HG03097 (cell line): ENCODE data around the gene KSR1.

Source experiments
- ATAC-seq: cut with Tn5 transposase; IDR thresholded peaks from one replicate; pipeline ENCODE4 v1.9.1; 2021; ENCODE audit not compliant: unreplicated experiment, low FRiP score

Gene KSR1

GRCh38 chr17:27601069-27601974 is 145.1 kb downstream of the KSR1 start:
- no peak for ATAC-seq

GRCh38 chr17:27601975-27602302 is 145.7 kb downstream of the KSR1 start:
- ATAC-seq: no peak

- no peak for ATAC-seq
Observed at GRCh38 chr17:27602721-27603420, 146.6 kb downstream of the KSR1 start.

- no peak for ATAC-seq
Observed at GRCh38 chr17:27603421-27603770, 147.1 kb downstream of the KSR1 start.

GRCh38 chr17:27603880-27604794 is 147.9 kb downstream of the KSR1 start:
- no peak for ATAC-seq

- no peak for ATAC-seq
Observed at GRCh38 chr17:27605409-27605808, 149.2 kb downstream of the KSR1 start.

- no peak for ATAC-seq
Observed at GRCh38 chr17:27607521-27608091, 151.4 kb downstream of the KSR1 start.

GRCh38 chr17:27608328-27609230 is 152.3 kb downstream of the KSR1 start:
- ATAC-seq: no peak

GRCh38 chr17:27609611-27610303 is 153.5 kb downstream of the KSR1 start:
- ATAC-seq: no peak

GRCh38 chr17:27610304-27610677 is 154.0 kb downstream of the KSR1 start:
- no peak for ATAC-seq

GRCh38 chr17:27612160-27612770 is 156.0 kb downstream of the KSR1 start:
- no peak for ATAC-seq

- no peak for ATAC-seq
Observed at GRCh38 chr17:27613433-27613832, 157.2 kb downstream of the KSR1 start.

- ATAC-seq: no peak
Observed at GRCh38 chr17:27615121-27615520, 158.9 kb downstream of the KSR1 start.

GRCh38 chr17:27616414-27616813 is 160.2 kb downstream of the KSR1 start:
- ATAC-seq: no peak

GRCh38 chr17:27618417-27618816 is 162.2 kb downstream of the KSR1 start:
- ATAC-seq: no peak

- ATAC-seq: no peak
Observed at GRCh38 chr17:27620721-27621120, 164.5 kb downstream of the KSR1 start.

- no peak for ATAC-seq
Observed at GRCh38 chr17:27621536-27621935, 165.3 kb downstream of the KSR1 start.

GRCh38 chr17:27621942-27622559 is 165.8 kb downstream of the KSR1 start:
- ATAC-seq: no peak
